Ectodermal cell (in vitro differentiated cells): Measurements from ENCODE around the gene DNAJB1.
A peak's percentile ranks its signal among the peaks of the same experiment; 100 is the strongest.
"Not testable (repeated sequence)": the region's sequence is repeated elsewhere in the genome, so short reads cannot be mapped to it uniquely, and the experiment has no call there.

ENCODE experiments used
- H3K27ac ChIP-seq: 2 replicates; pipeline ENCODE4 v1.7.0; 2013; ENCODE audit warnings: mild to moderate bottlenecking, low read depth, low read length; ENCODE audit not compliant: insufficient read depth, poor library complexity, severe bottlenecking
- H3K27me3 ChIP-seq: 2 replicates; pipeline ENCODE4 v1.7.0; 2013; ENCODE audit warnings: mild to moderate bottlenecking, low read length; ENCODE audit not compliant: insufficient read depth, control insufficient read depth, poor library complexity, severe bottlenecking
- H3K36me3 ChIP-seq: one replicate; pipeline ENCODE4 v1.7.0; 2013; ENCODE audit warnings: low read length; ENCODE audit not compliant: control insufficient read depth, insufficient read depth
- H3K4me1 ChIP-seq: one replicate; pipeline ENCODE4 v1.7.0; 2013; ENCODE audit warnings: low read length; ENCODE audit not compliant: control insufficient read depth, insufficient read depth
- H3K4me3 ChIP-seq: 2 replicates; pipeline ENCODE4 v1.7.0; 2013; ENCODE audit warnings: low read depth, low read length, control low read depth; ENCODE audit not compliant: insufficient read depth
- H3K9me3 ChIP-seq: 2 replicates; pipeline ENCODE4 v1.7.0; 2013; ENCODE audit warnings: mild to moderate bottlenecking, low read length, moderate library complexity; ENCODE audit not compliant: control insufficient read depth
- WGBS, 2 experiments: methylation state at CpG; one replicate each; pipeline ENCODE4 v1.1.7; 2013; ENCODE audit warnings: missing lambda C conversion rate in 2 of 2; 5-methylcytosine and 5-hydroxymethylcytosine counted together

The DNAJB1 gene

DNA sequence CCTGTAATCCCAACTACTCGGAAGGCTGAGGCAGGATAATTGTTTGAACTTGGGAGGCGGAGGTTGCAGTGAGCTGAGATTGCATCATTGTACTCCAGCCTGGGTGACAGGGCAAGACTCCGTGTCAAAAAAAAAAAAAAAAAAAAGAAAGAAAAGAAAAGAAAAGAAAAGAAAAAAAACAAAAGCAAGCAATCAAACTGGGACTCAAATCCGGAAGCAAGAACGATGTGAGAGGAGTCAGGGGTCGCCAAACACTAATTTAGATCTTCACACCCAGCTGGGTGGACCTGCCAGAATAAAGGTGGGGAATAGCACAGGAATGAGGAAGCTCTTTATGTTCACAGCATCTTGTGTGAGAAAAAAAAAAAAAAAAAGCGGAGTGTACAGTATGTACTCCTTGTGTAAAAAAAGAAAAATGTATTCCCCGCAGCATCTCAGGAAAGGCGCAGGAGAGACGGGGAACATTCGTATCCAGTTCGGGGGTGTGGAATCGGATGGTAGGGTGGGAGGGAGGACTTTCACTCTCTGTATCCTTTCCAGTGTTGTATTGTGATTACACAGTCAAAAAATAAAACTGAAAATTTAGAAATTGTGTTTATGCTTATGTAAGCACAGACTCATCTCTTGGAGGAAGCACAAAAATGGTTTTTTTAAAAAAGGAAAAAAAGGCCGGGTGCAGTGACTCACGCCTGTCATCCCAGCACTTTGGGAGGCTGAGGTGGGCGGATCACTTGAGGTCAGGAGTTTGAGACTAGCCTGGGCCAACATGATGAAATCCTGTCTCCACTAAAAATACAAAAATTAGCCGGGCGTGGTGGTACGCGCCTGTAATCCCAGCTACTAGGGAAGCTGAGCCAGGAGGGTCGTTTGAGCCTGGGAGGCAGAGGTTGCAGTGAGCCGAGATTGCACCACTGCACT, 7.6 kb downstream of the DNAJB1 start:
- Histone ChIP-seq H3K4me1 (no peaks in the 10 kb centered on the region), H3K9me3 (no peaks in the 10 kb centered on the region), H3K4me3 (no peak overlapping the region), H3K36me3 (peaks cover 9% of the 10 kb centered on the region), H3K27me3 (no peaks in the 10 kb centered on the region), H3K27ac (no peak overlapping the region)
- 86 to 92% methylated on average over 21 to 22 of the region's 22 CpGs for WGBS, 2 experiments

DNA sequence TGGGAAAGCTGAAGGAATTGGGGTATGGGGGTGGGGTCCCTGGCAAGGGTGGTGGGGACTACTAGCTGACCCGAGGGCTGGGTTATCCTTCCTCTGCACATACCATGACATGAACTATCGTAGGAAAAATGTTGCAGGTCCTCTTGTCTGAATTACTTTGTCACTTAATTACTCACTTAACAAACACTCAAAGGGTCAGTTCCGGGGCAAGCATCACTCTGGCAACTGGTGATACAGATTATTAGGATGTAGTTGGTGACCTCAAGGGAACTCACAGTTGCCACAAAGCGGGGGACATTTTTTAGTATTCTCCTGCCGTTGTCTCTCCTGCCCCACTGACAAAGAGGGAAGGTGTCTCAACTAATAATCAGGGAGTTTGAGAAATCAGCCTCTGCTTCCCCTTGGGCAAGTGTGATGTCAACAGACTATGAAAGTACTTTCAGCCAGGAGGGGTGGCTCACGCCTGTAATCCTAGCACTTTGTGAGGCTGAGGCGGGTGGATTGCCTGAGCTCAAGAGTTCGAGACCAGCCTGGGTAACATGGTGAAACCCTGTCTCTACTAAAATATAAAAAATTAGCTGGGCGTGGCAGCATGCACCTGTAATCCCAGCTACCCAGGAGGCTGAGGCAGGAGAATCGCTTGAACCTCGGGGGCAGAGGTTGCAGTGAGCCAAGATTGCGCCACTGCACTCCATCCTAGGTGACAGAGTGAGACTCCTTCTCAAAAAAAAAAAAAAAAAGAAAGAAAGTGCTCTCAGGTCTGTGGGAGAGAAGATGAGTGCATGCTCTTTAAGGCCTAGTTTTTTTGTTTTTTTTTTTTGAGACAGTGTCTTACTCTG, 10.3 kb downstream of the DNAJB1 start:
- no peaks in the 10 kb centered on the region for H3K27me3 ChIP-seq
- H3K9me3 ChIP-seq, result no peaks in the 10 kb centered on the region
- H3K27ac ChIP-seq, result no peak overlapping the region
- 89 to 94% methylated on average over 12 of the region's 12 CpGs for WGBS, 2 experiments
- no peak overlapping the region for H3K4me3 ChIP-seq
- no peaks in the 10 kb centered on the region for H3K4me1 ChIP-seq
- no peaks in the 10 kb centered on the region for H3K36me3 ChIP-seq

DNA sequence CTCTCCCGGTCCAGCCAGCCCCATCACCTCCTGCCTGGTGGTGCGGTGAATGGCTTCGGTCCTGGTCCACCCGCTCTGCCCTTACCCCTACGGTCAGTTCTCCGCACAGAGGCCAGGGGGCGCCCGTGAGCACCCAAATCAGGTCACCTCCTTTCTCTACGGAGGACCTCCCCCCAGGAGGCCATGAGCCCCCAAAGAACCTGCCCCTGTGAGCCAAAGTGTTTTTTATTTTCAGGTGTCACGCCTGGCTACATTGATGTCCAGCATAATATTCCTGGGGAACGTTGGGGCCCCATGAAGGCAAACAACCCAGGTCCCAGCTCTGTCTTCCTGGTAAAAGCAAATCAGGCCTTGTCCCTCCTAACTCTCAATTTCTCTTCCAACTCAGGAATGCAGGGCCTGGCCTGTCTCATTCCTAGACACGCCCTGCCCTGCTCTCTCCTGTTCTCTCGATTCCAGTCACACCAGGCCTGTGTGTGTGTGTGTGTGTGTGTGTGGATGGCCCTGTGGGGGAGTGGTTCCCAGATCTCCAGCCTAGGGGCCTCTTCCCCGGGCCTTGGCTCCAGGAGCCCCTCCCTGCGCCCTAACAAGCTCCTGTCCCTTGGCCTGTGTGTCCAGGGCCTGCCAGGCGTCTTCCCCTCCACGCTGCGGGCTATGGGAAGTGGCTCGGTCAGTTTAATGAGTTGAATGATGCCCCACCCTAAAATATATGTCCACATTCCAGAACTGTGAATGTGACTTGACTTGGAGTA, 12.5 kb downstream of the DNAJB1 start:
- H3K27ac ChIP-seq, result no peak overlapping the region
- H3K36me3 ChIP-seq, result no peaks in the 10 kb centered on the region
- no peak overlapping the region for H3K4me3 ChIP-seq
- H3K27me3 ChIP-seq, result no peaks in the 10 kb centered on the region
- no peaks in the 10 kb centered on the region for H3K4me1 ChIP-seq
- 46% methylated on average over 17 to 19 of the region's 19 CpGs for WGBS, 2 experiments
- H3K9me3 ChIP-seq, result no peaks in the 10 kb centered on the region

DNA sequence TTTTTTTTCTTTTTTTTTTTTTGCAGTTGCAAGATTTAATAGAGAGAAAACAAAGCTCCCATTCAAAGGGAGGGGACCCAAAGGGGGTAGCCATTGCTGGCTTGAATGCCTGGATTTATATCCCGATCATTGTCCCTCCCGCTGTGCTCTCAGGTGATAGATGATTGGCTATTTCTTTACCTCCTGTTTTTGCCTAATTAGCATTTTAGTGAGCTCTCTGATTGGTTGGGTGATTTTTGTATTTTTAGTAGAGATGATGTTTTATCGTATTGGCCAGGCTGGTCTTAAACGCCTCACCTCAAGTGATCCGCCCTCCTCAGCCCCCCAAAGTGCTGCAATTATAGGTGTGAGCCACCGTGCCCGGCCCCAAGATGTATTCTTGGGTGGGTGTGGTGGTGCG, 13.6 kb downstream of the DNAJB1 start:
- H3K27me3 ChIP-seq, H3K4me1 ChIP-seq, H3K36me3 ChIP-seq, H3K4me3 ChIP-seq, H3K27ac ChIP-seq, H3K9me3 ChIP-seq: not testable (repeated sequence)
- 91 to 93% methylated on average over 8 of the region's 8 CpGs for WGBS, 2 experiments

DNA sequence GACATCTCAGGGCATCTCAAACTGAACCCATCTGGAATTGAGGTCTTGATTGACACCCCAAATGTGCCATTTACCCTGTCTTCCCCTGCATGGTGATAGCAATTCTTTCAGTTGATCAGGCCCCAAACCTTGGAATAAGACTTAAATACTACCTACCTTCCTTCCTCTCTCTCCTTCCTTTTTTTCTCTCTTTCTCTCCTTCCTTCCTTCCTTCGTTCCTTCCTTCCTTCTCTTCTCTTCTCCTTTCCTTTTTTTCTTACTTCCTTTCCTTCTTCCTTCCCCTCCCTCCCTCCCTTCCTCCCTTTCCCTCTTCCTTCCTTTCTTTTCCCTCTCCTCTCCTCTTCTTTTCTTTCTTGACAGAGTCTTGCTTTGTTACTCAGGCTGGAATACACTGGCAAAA, 14.9 kb downstream of the DNAJB1 start:
- Histone ChIP-seq H3K9me3 (no peaks in the 10 kb centered on the region), H3K36me3 (no peaks in the 10 kb centered on the region), H3K4me1 (no peaks in the 10 kb centered on the region), H3K27ac (no peak overlapping the region), H3K4me3 (no peak overlapping the region), H3K27me3 (no peaks in the 10 kb centered on the region)
- WGBS, 2 experiments, result 81 to 85% methylated on average over 1 of the region's 1 CpG

DNA sequence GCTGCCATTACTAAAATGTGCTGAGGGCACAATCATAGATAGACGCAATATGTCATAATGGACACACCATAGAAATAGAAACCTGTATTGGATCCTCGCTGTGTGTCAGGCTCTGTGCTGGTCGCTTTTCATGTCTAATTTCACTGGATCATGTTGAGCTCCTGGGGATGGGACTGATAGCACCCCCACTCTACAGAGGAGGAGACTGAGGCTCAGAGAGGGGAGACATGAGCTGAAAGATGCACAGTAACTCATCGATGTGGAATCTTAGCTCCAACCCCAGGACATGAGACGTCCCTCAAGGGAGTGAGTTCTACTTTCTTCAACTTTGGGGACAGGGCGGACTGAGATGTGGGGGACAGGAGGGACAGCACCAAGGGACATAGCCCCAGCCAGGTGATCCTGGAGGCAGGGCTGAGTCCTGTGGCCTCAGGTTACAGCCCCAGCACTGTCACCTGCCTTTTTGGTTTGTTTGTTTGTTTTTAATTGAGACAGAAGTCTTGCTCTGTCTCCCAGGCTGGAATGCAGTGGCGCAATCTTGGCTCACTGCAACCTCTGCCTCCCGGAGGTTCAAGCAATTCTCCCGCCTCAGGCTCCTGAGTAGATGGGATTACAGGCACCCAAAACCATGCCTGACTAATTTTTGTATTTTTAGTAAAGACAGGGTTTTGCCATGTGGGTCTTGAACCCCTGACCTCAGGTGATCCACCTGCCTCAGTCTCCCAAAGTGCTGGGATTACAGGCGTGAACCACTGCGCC, 15.7 kb downstream of the DNAJB1 start:
- Histone ChIP-seq H3K27ac (no peak overlapping the region), H3K9me3 (no peaks in the 10 kb centered on the region), H3K4me1 (no peaks in the 10 kb centered on the region), H3K4me3 (no peak overlapping the region), H3K36me3 (no peaks in the 10 kb centered on the region), H3K27me3 (no peaks in the 10 kb centered on the region)
- WGBS, 2 experiments, result 79 to 85% methylated on average over 11 of the region's 11 CpGs

DNA sequence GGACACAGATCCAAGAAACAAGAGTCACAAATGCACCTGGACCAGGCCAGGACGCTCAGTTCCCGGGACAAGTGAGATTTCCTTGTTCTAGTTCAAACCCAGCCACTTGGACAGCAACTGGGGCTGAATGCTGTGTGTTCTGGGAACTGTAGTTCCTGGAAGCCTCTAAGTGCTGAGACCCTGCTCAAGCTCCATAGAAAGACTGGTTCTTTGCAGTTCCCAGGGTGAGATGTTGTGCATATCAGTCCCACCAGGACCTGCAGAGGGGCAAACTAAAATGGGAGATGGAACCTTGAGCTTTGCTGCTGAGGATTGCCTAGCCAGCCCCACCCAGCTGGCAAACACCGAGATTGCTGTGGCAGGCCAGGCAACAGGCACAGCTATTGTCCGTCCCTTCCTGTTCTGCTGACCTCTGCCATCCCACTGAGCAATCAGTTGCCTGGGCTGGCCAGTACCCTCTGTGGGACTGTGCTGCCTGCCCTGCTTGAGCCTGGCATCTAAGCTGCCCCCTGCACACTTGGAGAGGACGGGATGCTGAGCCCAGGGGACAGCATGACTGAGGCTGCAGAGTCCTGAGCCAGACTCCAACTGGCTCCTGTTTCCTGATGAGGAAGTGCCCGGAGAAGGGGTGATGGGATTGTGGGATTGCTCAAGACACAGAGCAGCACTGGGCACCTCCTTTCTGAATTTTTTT, 20.8 kb downstream of the DNAJB1 start:
- Histone ChIP-seq H3K36me3 (no peaks in the 10 kb centered on the region), H3K27me3 (no peaks in the 10 kb centered on the region), H3K9me3 (no peaks in the 10 kb centered on the region), H3K4me1 (peaks cover 10% of the 10 kb centered on the region), H3K27ac (no peak overlapping the region), H3K4me3 (no peak overlapping the region)
- WGBS, 2 experiments, result 82 to 86% methylated on average over 6 of the region's 6 CpGs

DNA sequence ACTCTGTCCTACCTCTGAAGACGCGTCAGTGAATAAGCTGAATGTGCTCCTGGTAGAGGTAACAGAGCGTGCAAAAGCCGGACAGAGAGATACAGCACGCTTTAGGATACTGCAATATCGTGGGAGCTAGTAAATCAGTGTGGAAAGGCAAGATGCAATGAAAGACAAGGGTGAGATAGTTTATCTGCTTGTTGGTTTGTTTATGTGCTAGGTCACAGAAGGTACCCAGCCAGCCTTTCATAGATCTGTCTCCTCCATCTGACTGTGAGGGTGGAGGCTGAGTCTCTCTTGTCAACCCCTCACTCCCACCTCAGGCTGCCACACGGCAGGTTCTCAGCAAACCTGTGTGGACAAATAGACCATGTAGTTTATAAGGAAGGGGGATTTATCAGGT, 21.4 kb downstream of the DNAJB1 start:
- Histone ChIP-seq H3K4me3 (peak overlapping the region; percentile 23), H3K27me3 (no peaks in the 10 kb centered on the region), H3K9me3 (no peaks in the 10 kb centered on the region), H3K27ac (no peak overlapping the region), H3K36me3 (no peaks in the 10 kb centered on the region), H3K4me1 (peaks cover 10% of the 10 kb centered on the region)
- WGBS, 2 experiments, result 87 to 90% methylated on average over 6 to 7 of the region's 7 CpGs
